Measurements from ENCODE around the gene PRKAA1.

The PRKAA1 gene

DNA sequence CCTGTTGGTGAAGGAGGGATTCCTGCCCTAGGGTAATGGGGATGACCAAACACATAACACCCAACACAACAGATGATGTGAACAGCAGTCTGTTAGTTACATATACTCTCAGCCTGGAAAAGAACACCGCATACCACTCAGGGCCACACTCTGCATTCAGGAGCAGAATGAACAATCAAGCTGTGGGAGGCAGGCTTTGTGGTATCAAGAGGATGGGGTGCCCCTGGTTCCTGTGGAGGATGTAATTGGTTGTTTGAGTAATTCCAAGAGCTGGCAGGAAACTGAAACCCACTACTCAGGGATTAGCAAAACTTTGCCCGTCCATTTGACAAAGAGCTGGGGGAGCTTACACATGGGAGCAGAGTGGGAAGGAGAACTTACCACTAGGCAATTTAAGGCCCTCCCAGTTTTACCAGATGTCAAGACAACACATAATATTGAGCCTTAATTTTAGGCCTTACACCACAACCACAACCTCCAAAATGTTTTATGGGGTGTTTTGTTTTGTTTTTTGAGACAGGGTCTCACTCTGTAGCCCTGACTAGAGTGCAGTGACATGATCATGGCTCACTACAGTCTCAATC is 15.6 kb upstream of the PRKAA1 start:
- no peak overlapping the region for H3K4me3 ChIP-seq (replicated peaks; ENCODE audit: insufficient read depth, low read length)
- H3K27ac ChIP-seq (replicated peaks): no peak overlapping the region
- DNase-seq (ENCODE audit: low read depth in 1 of 2, low spot score in 1 of 2): no peak
- TF ChIP-seq POLR2AphosphoS5 (IDR thresholded peaks at IDR 0.05; ENCODE audit: low read depth) (no peak), SPI1 (IDR thresholded peaks at IDR 0.05; ENCODE audit: borderline replicate concordance, low read depth) (no peak), GABPA (IDR thresholded peaks at IDR 0.05; ENCODE audit: low read depth) (no peak)
- TF ChIP-seq, protein P1, sequence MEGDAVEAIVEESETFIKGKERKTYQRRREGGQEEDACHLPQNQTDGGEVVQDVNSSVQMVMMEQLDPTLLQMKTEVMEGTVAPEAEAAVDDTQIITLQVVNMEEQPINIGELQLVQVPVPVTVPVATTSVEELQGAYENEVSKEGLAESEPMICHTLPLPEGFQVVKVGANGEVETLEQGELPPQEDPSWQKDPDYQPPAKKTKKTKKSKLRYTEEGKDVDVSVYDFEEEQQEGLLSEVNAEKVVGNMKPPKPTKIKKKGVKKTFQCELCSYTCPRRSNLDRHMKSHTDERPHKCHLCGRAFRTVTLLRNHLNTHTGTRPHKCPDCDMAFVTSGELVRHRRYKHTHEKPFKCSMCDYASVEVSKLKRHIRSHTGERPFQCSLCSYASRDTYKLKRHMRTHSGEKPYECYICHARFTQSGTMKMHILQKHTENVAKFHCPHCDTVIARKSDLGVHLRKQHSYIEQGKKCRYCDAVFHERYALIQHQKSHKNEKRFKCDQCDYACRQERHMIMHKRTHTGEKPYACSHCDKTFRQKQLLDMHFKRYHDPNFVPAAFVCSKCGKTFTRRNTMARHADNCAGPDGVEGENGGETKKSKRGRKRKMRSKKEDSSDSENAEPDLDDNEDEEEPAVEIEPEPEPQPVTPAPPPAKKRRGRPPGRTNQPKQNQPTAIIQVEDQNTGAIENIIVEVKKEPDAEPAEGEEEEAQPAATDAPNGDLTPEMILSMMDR (IDR thresholded peaks at IDR 0.05; ENCODE audit: insufficient read depth, low read length): no peak
- TF ChIP-seq, protein P2, sequence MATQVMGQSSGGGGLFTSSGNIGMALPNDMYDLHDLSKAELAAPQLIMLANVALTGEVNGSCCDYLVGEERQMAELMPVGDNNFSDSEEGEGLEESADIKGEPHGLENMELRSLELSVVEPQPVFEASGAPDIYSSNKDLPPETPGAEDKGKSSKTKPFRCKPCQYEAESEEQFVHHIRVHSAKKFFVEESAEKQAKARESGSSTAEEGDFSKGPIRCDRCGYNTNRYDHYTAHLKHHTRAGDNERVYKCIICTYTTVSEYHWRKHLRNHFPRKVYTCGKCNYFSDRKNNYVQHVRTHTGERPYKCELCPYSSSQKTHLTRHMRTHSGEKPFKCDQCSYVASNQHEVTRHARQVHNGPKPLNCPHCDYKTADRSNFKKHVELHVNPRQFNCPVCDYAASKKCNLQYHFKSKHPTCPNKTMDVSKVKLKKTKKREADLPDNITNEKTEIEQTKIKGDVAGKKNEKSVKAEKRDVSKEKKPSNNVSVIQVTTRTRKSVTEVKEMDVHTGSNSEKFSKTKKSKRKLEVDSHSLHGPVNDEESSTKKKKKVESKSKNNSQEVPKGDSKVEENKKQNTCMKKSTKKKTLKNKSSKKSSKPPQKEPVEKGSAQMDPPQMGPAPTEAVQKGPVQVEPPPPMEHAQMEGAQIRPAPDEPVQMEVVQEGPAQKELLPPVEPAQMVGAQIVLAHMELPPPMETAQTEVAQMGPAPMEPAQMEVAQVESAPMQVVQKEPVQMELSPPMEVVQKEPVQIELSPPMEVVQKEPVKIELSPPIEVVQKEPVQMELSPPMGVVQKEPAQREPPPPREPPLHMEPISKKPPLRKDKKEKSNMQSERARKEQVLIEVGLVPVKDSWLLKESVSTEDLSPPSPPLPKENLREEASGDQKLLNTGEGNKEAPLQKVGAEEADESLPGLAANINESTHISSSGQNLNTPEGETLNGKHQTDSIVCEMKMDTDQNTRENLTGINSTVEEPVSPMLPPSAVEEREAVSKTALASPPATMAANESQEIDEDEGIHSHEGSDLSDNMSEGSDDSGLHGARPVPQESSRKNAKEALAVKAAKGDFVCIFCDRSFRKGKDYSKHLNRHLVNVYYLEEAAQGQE (IDR thresholded peaks at IDR 0.05; ENCODE audit: insufficient replicate concordance, low read depth): no peak
- no peaks in the 10 kb centered on the region for H3K27me3 ChIP-seq (ENCODE audit: insufficient read depth, poor library complexity, severe bottlenecking)

DNA sequence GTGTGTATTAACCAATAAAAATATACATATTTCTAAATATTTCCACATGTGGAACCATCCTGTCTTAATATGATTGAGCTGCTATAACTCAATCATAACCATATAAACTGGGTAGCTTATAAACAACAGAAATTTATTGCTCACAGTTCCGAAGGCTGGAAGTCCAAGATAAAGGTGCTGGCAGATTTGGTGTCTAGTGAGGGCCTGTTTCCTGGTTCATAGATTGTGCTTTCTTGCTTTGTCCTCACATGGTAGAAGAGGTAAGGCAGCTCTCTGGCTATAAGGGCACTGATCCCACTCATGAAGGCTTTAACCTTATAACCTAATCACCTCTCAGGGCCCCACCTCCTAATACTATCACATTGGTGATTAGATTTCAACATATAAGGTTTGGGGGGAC is 14.0 kb upstream of the PRKAA1 start:
- H3K27me3 ChIP-seq (ENCODE audit: insufficient read depth, poor library complexity, severe bottlenecking): no peaks in the 10 kb centered on the region
- no peak for DNase-seq (ENCODE audit: low read depth in 1 of 2, low spot score in 1 of 2)
- H3K27ac ChIP-seq (replicated peaks): no peak overlapping the region
- no peak overlapping the region for H3K4me3 ChIP-seq (replicated peaks; ENCODE audit: insufficient read depth, low read length)
- TF ChIP-seq, protein P1 (IDR thresholded peaks at IDR 0.05; ENCODE audit: insufficient read depth, low read length): no peak
- no peak for TF ChIP-seq POLR2AphosphoS5 (IDR thresholded peaks at IDR 0.05; ENCODE audit: low read depth)
- TF ChIP-seq, protein P2 (IDR thresholded peaks at IDR 0.05; ENCODE audit: insufficient replicate concordance, low read depth): no peak
- TF ChIP-seq GABPA (IDR thresholded peaks at IDR 0.05; ENCODE audit: low read depth): no peak
- no peak for TF ChIP-seq SPI1 (IDR thresholded peaks at IDR 0.05; ENCODE audit: borderline replicate concordance, low read depth)

DNA sequence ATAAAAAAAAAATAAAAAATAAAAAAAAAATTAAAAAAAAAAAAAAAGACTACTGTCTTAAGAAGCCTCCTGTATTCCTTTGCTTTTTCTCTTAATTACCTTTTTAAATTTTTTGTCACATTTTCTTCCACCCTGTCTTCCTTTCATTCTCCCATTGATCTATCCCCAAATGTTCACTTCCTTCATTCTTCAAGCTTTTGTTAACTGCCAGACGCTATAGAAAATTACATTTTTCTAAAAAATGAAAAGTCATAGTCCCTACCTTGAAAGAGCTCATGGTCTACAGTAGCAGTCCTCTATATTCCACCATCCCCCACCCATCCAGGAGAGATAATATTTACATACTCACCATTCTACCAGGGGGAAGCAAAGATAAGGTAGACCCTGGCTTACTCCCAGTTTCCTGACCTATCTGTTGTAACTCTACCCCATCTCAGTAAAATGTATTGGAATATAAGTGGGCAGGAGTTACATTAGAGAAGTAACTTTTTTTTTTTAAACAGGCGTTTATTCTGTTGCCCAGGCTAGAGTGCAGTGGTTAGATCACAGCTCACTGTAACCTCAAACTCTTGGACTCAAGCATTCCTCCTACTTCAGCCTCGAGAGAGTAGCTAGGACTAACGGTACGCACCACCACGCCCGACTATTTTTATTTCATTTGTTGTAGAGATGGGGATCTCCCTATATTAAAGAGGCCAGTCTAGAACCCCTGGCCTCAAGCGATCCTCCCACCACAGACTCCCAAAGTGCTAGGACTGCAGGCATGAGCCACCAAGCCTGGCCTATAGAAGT is 3.8 kb upstream of the PRKAA1 start:
- no peak overlapping the region for H3K27ac ChIP-seq (replicated peaks)
- no peaks in the 10 kb centered on the region for H3K27me3 ChIP-seq (ENCODE audit: insufficient read depth, poor library complexity, severe bottlenecking)
- DNase-seq (ENCODE audit: low read depth in 1 of 2, low spot score in 1 of 2): no peak
- no peak overlapping the region for H3K4me3 ChIP-seq (replicated peaks; ENCODE audit: insufficient read depth, low read length)
- TF ChIP-seq, protein P2 (IDR thresholded peaks at IDR 0.05; ENCODE audit: insufficient replicate concordance, low read depth): no peak
- TF ChIP-seq, protein P1 (IDR thresholded peaks at IDR 0.05; ENCODE audit: insufficient read depth, low read length): no peak
- TF ChIP-seq GABPA (IDR thresholded peaks at IDR 0.05; ENCODE audit: low read depth) (no peak), POLR2AphosphoS5 (IDR thresholded peaks at IDR 0.05; ENCODE audit: low read depth) (no peak), SPI1 (IDR thresholded peaks at IDR 0.05; ENCODE audit: borderline replicate concordance, low read depth) (no peak)
